Psoas muscle (tissue), 8 donors: ENCODE results near the gene NABP1. TPM values are rescaled to one million over a fixed set of nuclear protein-coding genes. Genes with fewer than 3 reads are reported as not detected.
A peak's percentile ranks its signal among the peaks of the same experiment; 100 is the strongest.

Experiments used
- ATAC-seq, 4 donors: fragments of 200-7000 bp; cut with Tn5 transposase; one replicate each; pipeline ENCODE4 v1.9.1; 2020; ENCODE audit warnings: moderate library complexity in 3 of 4, mild to moderate bottlenecking in 2 of 4
- DNase-seq, 2 donors: peaks; one replicate each; pipeline ENCODE4 v3.0.0-alpha.2; 2020
- H3K27ac ChIP-seq: fragments of 200-600 bp; one replicate; pipeline ENCODE4 v1.8.0; 2022
- H3K27me3 ChIP-seq, 3 donors: fragments of 200-600 bp in 1 of 3; one replicate each; pipeline versions ENCODE4 v1.6.1 to v1.8.0; 2013 to 2022; ENCODE audit warnings: low read length in 2 of 3, mild to moderate bottlenecking in 2 of 3, moderate library complexity in 1 of 3; ENCODE audit not compliant: insufficient read depth in 3 of 3
- H3K36me3 ChIP-seq, 2 donors: fragments of 200-600 bp in 1 of 2; one replicate each; pipeline versions ENCODE4 v1.6.1 to v1.8.0; 2013 to 2022; ENCODE audit warnings: low read depth in 1 of 2, mild to moderate bottlenecking in 1 of 2, moderate library complexity in 1 of 2; ENCODE audit not compliant: insufficient read depth in 1 of 2
- H3K4me1 ChIP-seq: fragments of 200-600 bp; one replicate; pipeline ENCODE4 v1.8.0; 2022
- H3K4me3 ChIP-seq: fragments of 200-600 bp; one replicate; pipeline ENCODE4 v1.8.0; 2022; ENCODE audit warnings: mild to moderate bottlenecking
- H3K9me3 ChIP-seq: fragments of 200-600 bp; one replicate; pipeline ENCODE4 v1.8.0; 2022
- CTCF ChIP-seq: fragments of 200-600 bp; IDR thresholded peaks from one replicate; pipeline ENCODE4 v1.8.0; 2022; ENCODE audit warnings: antibody characterized with exemption
- WGBS, 3 donors: extraction: QIAGEN DNeasy Blood & Tissue Kit; methylation state at CpG; one replicate each; pipeline versions ENCODE4 v1.1.6 to v1.1.7; 2013; 5-methylcytosine and 5-hydroxymethylcytosine counted together
- intact Hi-C, 2 donors: fragments of 100-400 bp; cut with DNase I; formaldehyde crosslinking; loops; one replicate each; pipeline versions ENCODE4 v1.11.0 to v1.14.2; 2022
- polyA plus RNA-seq, 3 donors: library from polyadenylated mRNA; stranded (reverse); fragments of 200-250 nt; gene quantifications; one replicate each; pipeline ENCODE4 v1.2.3, GENCODE V29; 2013
- total RNA-seq, 4 donors: library from RNA; stranded (reverse); fragmentation: NEBNext Ultra II Directional in 2 of 4; extraction: Animal tissue kit (Norgen Biotek cat#: 25700) in 2 of 4; gene quantifications; one replicate each; pipeline versions ENCODE4 v1.2.1 to v1.2.4, GENCODE V29; 2021 to 2023
- donor health status: healthy with polysubstance abuse.
- donor health status: DM: no; HTN: no; CAD: no; lungs with moderate emphysema.
- donor health status: Bipolar disorder and iron deficiency.
- donor health status: healthy.
- donor health status: DM: yes; HTN: yes; CAD: no.
- donor health status: DM: no; HTN: no; CAD: no.
- donor health status: DM: no; HTN: no; CAD: no.
- donor health status: DM: yes; HTN: yes; CAD: no.

NABP1 gene
- total and polyA plus RNA-seq, 7 donors, result 4.0 to 41.6 (median 8.4) TPM

GRCh38 chr2:191637182-191638078, 40.5 kb upstream of the NABP1 start:
- no peak for TF ChIP-seq CTCF
- no peak overlapping the region for H3K4me3 ChIP-seq
- no peaks in the 10 kb centered on the region for H3K27me3 ChIP-seq
- ATAC-seq (peak in 1 of 4 donors; percentile 36), DNase-seq (no peak)
- no peaks in the 10 kb centered on the region for H3K9me3 ChIP-seq
- intact Hi-C loops, result no loop called here
- H3K4me1 ChIP-seq, result no peaks in the 10 kb centered on the region
- no peaks in the 10 kb centered on the region for H3K36me3 ChIP-seq
- no peak overlapping the region for H3K27ac ChIP-seq
- WGBS, 3 donors, result 21 to 35% (median 21%) methylated on average over 6 of the region's 6 CpGs

GRCh38 chr2:191638079-191638801, 39.7 kb upstream of the NABP1 start:
- DNase-seq (no peak), ATAC-seq (no peak)
- H3K9me3 ChIP-seq, result no peaks in the 10 kb centered on the region
- intact Hi-C loops, result no loop called here
- 60 to 72% (median 68%) methylated on average over 6 of the region's 6 CpGs for WGBS, 3 donors
- H3K36me3 ChIP-seq, result no peaks in the 10 kb centered on the region
- H3K4me3 ChIP-seq, result no peak overlapping the region
- no peak overlapping the region for H3K27ac ChIP-seq
- no peak for TF ChIP-seq CTCF
- no peaks in the 10 kb centered on the region for H3K27me3 ChIP-seq
- no peaks in the 10 kb centered on the region for H3K4me1 ChIP-seq

GRCh38 chr2:191638802-191639172, 39.1 kb upstream of the NABP1 start:
- Histone ChIP-seq H3K27ac (no peak overlapping the region), H3K9me3 (no peaks in the 10 kb centered on the region), H3K36me3 (no peaks in the 10 kb centered on the region), H3K27me3 (no peaks in the 10 kb centered on the region), H3K4me3 (no peak overlapping the region), H3K4me1 (no peaks in the 10 kb centered on the region)
- intact Hi-C loops, result no loop called here
- 98 to 100% (median 99%) methylated on average over 1 of the region's 1 CpG for WGBS, 3 donors
- DNase-seq, result no peak
- TF ChIP-seq CTCF, result no peak
- no peak for ATAC-seq

- H3K9me3 ChIP-seq, result no peaks in the 10 kb centered on the region
- no peak overlapping the region for H3K27ac ChIP-seq
- H3K4me1 ChIP-seq, result no peaks in the 10 kb centered on the region
- intact Hi-C loops, result no loop called here
- H3K36me3 ChIP-seq, result no peaks in the 10 kb centered on the region
- no peak overlapping the region for H3K4me3 ChIP-seq
- DNase-seq (no peak), ATAC-seq (no peak)
- H3K27me3 ChIP-seq, result no peaks in the 10 kb centered on the region
- WGBS, 3 donors, result 61 to 66% (median 63%) methylated on average over 1 of the region's 1 CpG
- TF ChIP-seq CTCF, result no peak
These were observed 36.3 kb upstream of the NABP1 start for GRCh38 chr2:191641609-191642008.
